HUES6 (cell line): ENCODE data around the gene SND1.
"Not testable (repeated sequence)": the region's sequence is repeated elsewhere in the genome, so short reads cannot be mapped to it uniquely, and the experiment has no call there.

Experiments
- H3K27ac ChIP-seq: 2 replicates; pipeline ENCODE4 v1.7.0; 2013; ENCODE audit warnings: low read depth, mild to moderate bottlenecking, low read length, inconsistent platforms
- H3K27me3 ChIP-seq: 2 replicates; pipeline ENCODE4 v1.6.1; 2013; ENCODE audit warnings: low read length; ENCODE audit not compliant: control insufficient read depth, insufficient read depth
- H3K36me3 ChIP-seq: 2 replicates; pipeline ENCODE4 v1.6.1; 2013; ENCODE audit warnings: low read length; ENCODE audit not compliant: control insufficient read depth, insufficient read depth
- H3K4me1 ChIP-seq: 2 replicates; pipeline ENCODE4 v1.6.1; 2013; ENCODE audit warnings: low read length; ENCODE audit not compliant: control insufficient read depth, insufficient read depth
- H3K4me3 ChIP-seq: 2 replicates; pipeline ENCODE4 v1.5.1; 2013; ENCODE audit warnings: low read depth, low read length
- H3K9ac ChIP-seq: one replicate; pipeline ENCODE4 v1.6.1; 2013; ENCODE audit warnings: mild to moderate bottlenecking, low read length
- H3K9me3 ChIP-seq: 2 replicates; pipeline ENCODE4 v1.6.1; 2013; ENCODE audit warnings: low read depth, low read length; ENCODE audit not compliant: control insufficient read depth, insufficient read depth

The SND1 gene

DNA sequence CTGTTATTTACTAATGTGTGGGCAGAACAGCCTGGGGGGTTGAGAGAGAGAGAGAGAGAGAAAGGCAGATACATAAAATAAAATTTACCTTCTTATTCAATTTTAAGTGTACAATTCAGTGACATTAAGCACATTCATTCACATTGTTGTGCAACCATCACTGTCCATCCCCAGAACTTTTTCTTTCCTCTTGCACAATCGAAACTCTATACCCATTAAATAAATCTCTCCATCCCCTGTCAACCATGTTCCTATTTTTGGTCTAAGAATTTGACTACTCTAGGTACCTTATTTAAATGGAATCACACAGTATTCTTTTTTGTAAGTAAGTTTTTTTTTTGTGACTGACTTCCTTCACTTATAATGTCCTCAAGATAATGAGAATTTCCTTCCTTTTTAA, 181.6 kb downstream of the SND1 start:
- H3K4me3 ChIP-seq, result no peak overlapping the region
- no peak overlapping the region for H3K27ac ChIP-seq
- H3K27me3 ChIP-seq, result no peaks in the 10 kb centered on the region
- no peak overlapping the region for H3K9ac ChIP-seq
- H3K36me3 ChIP-seq, result peaks cover 2% of the 10 kb centered on the region; the same call in 1 of the 2 replicates
- 0 out of 2 replicates have a peak, but pooled peaks cover 4% of the 10 kb centered on the region for H3K4me1 ChIP-seq
- peaks cover 6% of the 10 kb centered on the region for H3K9me3 ChIP-seq

- Histone ChIP-seq H3K27ac (no peak overlapping the region), H3K9ac (no peak overlapping the region), H3K4me1 (peaks cover 8% of the 10 kb centered on the region; the same call in 1 of the 2 replicates), H3K9me3 (peaks cover 6% of the 10 kb centered on the region), H3K27me3 (no peaks in the 10 kb centered on the region), H3K4me3 (no peak overlapping the region), H3K36me3 (peaks cover 2% of the 10 kb centered on the region; the same call in 1 of the 2 replicates)
Observed at GRCh38 chr7:127835679-127836078, 183.7 kb downstream of the SND1 start.

- not testable (repeated sequence) for H3K27me3 ChIP-seq, H3K9ac ChIP-seq, H3K4me3 ChIP-seq, H3K27ac ChIP-seq, H3K36me3 ChIP-seq, H3K4me1 ChIP-seq, H3K9me3 ChIP-seq
Observed at GRCh38 chr7:127837816-127838410, 185.9 kb downstream of the SND1 start.

DNA sequence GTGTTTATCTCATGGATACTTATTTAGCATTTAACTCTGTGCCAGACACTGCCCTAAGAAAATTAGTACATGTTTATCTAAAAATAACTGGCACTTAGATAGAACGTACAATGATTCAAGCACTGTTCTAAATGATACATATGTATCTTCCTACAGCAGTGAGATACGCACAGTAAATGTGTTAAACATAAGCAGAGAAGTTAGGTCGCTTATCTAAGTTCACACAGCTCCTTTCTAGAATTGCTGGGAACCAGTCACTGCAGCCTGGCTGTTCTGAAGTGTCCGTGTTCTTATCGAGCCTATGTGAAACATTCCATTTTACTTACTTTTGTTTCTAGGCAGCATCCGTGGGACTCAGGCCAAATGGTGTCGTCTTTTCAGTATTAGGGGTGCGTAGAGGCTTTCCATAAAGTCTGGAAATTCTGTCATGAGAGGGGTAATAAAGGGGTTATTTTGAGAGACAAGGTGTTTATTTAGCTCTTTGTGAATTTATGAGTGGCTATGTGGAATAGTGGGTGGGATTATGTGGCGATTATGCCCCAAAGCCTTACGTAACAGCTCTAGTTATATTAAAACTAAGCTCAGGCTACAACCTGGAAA, 186.9 kb downstream of the SND1 start:
- H3K9ac ChIP-seq, result no peak overlapping the region
- no peak overlapping the region for H3K4me3 ChIP-seq
- peaks cover 6% of the 10 kb centered on the region for H3K9me3 ChIP-seq
- H3K4me1 ChIP-seq, result peaks cover 8% of the 10 kb centered on the region; the same call in 1 of the 2 replicates
- H3K27ac ChIP-seq, result no peak overlapping the region
- peaks cover 5% of the 10 kb centered on the region; the same call in 1 of the 2 replicates for H3K36me3 ChIP-seq
- no peaks in the 10 kb centered on the region for H3K27me3 ChIP-seq

- H3K27ac ChIP-seq, result no peak overlapping the region
- H3K4me1 ChIP-seq, result peaks cover 8% of the 10 kb centered on the region; the same call in 1 of the 2 replicates
Observed at GRCh38 chr7:127840226-127840951, 188.4 kb downstream of the SND1 start.

GRCh38 chr7:127844165-127844564, 192.2 kb downstream of the SND1 start:
- Histone ChIP-seq H3K9ac (no peak overlapping the region), H3K4me3 (no peak overlapping the region), H3K27ac (no peak overlapping the region), H3K4me1 (peaks cover 21% of the 10 kb centered on the region), H3K27me3 (no peaks in the 10 kb centered on the region), H3K36me3 (peaks cover 17% of the 10 kb centered on the region), H3K9me3 (no peaks in the 10 kb centered on the region)

More at GRCh38 chr7:127840226-127840951, 188.4 kb downstream of the SND1 start:
- Histone ChIP-seq H3K4me3 (no peak overlapping the region), H3K9ac (no peak overlapping the region), H3K27me3 (no peaks in the 10 kb centered on the region), H3K9me3 (peaks cover 6% of the 10 kb centered on the region), H3K36me3 (peaks cover 16% of the 10 kb centered on the region; the same call in 1 of the 2 replicates)

DNA sequence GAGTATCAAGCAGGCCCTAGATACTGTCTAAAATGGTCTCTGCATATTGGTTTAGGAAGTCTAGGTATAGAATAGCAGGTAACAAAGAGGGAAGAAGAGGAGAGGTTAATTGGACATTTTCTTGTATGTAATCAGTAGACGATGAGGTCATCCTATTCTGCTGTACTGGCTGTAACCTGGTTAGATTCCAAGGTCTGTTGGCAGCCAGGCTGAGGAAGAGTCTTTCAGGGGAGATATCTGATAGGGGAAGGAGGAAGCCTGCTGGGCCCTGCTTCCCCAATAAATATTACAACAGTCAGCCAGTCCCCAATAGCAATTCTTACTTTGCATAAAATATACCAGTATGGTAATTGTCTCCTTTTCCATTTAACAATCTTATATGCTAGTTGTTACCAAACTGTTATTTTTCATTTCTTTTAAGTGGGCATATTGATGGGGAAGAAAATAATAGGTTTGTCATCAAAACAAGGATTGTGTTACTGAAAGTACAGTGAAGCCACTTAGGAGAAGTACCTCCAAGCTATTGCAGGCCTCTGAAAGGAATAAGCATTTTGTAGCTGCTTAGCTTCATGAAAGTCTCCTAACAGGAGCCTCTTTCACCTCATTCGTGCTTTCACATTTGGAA, 192.8 kb downstream of the SND1 start:
- Histone ChIP-seq H3K27me3 (no peaks in the 10 kb centered on the region), H3K4me1 (peaks cover 21% of the 10 kb centered on the region), H3K4me3 (no peak overlapping the region), H3K9ac (no peak overlapping the region), H3K36me3 (peaks cover 20% of the 10 kb centered on the region), H3K9me3 (no peaks in the 10 kb centered on the region), H3K27ac (no peak overlapping the region)

- Histone ChIP-seq H3K27ac (no peak overlapping the region), H3K4me1 (peaks cover 13% of the 10 kb centered on the region), H3K36me3 (peaks cover 20% of the 10 kb centered on the region), H3K4me3 (no peak overlapping the region), H3K27me3 (no peaks in the 10 kb centered on the region), H3K9ac (no peak overlapping the region), H3K9me3 (no peaks in the 10 kb centered on the region)
Observed at GRCh38 chr7:127845522-127846214, 193.7 kb downstream of the SND1 start.

DNA sequence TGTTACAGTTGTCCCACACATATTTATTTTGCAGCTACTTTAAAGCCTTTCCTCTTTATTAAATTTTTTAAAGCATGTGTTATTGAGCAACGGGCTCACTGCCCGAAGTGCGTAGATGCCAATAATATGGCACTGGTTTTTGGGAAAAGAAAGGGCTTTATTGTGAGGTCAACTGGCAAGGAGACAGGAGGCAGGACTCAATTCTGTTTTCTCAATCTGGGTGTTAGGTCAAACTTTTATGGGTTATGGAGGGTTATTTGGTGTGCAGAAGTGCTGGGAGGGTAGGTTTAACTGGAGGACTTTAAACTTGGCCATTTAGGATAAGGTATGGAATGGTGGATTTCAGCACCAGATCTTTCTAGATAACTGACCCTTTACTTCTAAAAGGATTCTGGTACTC, 195.6 kb downstream of the SND1 start:
- peaks cover 20% of the 10 kb centered on the region for H3K36me3 ChIP-seq
- no peak overlapping the region for H3K9ac ChIP-seq
- H3K9me3 ChIP-seq, result no peaks in the 10 kb centered on the region
- no peak overlapping the region for H3K27ac ChIP-seq
- H3K4me3 ChIP-seq, result no peak overlapping the region
- H3K4me1 ChIP-seq, result peaks cover 13% of the 10 kb centered on the region
- no peaks in the 10 kb centered on the region for H3K27me3 ChIP-seq

GRCh38 chr7:127848241-127848640, 196.2 kb downstream of the SND1 start:
- Histone ChIP-seq H3K4me3 (no peak overlapping the region), H3K9me3 (no peaks in the 10 kb centered on the region), H3K4me1 (peaks cover 13% of the 10 kb centered on the region), H3K27ac (no peak overlapping the region), H3K27me3 (no peaks in the 10 kb centered on the region), H3K36me3 (peaks cover 18% of the 10 kb centered on the region), H3K9ac (no peak overlapping the region)
